Measurements from ENCODE around the gene ANXA7.

DNA sequence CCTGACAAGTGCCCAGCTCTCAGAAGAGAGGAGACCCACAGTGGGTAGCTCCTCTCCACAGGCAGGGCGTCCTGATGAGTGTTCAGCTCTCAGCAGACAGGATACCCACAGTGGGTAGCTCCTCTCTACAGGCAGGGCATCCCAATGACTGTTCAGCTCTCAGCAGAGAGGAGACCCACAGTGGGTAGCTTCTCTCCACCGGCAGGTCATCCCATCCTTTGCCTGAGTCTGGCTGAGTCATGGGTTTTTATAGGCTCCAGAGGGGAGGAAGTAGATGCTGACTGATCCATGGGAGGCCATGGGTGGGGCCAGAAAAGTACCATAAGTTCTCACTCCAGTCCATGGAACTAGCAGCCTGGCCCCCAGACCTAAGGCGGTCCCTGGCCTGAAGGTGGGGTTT lies 73.7 kb downstream of the ANXA7 start:
- TF ChIP-seq, protein P1, sequence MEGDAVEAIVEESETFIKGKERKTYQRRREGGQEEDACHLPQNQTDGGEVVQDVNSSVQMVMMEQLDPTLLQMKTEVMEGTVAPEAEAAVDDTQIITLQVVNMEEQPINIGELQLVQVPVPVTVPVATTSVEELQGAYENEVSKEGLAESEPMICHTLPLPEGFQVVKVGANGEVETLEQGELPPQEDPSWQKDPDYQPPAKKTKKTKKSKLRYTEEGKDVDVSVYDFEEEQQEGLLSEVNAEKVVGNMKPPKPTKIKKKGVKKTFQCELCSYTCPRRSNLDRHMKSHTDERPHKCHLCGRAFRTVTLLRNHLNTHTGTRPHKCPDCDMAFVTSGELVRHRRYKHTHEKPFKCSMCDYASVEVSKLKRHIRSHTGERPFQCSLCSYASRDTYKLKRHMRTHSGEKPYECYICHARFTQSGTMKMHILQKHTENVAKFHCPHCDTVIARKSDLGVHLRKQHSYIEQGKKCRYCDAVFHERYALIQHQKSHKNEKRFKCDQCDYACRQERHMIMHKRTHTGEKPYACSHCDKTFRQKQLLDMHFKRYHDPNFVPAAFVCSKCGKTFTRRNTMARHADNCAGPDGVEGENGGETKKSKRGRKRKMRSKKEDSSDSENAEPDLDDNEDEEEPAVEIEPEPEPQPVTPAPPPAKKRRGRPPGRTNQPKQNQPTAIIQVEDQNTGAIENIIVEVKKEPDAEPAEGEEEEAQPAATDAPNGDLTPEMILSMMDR (IDR thresholded peaks at IDR 0.05), result no peak
- no peak for TF ChIP-seq POLR2A (IDR thresholded peaks at IDR 0.05)
- TF ChIP-seq POLR2AphosphoS5 (IDR thresholded peaks at IDR 0.05; ENCODE audit: insufficient read depth in 1 of 2, low read depth in 1 of 2), result no peak
